Measurements from ENCODE around the gene SPATA20. TPM values are rescaled to one million over a fixed set of nuclear protein-coding genes. Genes with fewer than 3 reads are reported as not detected.

The SPATA20 gene
- total RNA-seq, 8 experiments from 2014 or later = 5.4 to 64.4 (median 25.4) TPM

DNA sequence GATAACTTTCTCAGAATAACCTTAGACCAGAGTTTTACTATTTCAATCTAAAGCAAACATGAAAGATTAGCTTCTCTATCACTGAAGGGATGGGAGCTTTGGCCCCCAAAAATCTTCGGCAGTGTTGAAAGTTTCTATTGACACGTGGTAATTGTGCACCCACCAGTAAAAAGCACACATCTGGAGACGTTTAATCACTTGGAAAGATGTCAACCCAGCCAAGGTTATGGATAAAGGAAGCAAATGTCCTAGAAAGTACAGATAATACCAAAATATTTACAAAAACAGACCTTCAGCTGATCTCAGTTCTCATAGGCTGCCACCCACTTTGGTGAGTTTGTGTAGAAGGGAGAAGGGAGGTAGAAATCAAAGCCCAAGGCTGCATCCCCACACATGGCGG, 33.5 kb upstream of the SPATA20 start:
- WGBS, 10 experiments = 33 to 84% (median 70%) methylated on average over 1 to 4 of the region's 4 CpGs; no CpG with 5 or more reads in 3 of the 10 experiments
- Histone ChIP-seq H3K4me1 (replicated peaks in 1 of 2) (peaks cover 0 to 11% of the 10 kb centered on the region in 2 donors), H3K27ac (no peak overlapping the region), H3K4me3 (no peak overlapping the region)
- ATAC-seq (replicated peaks in 6 of 8) = no peak
- in situ Hi-C loops (cut with MboI; ENCODE audit: low pct_unique_long_range_greater_than_20kb in 2 of 9, low sequenced_read_pairs in 9 of 9, unreplicated experiment in 9 of 9) = no loop called here

DNA sequence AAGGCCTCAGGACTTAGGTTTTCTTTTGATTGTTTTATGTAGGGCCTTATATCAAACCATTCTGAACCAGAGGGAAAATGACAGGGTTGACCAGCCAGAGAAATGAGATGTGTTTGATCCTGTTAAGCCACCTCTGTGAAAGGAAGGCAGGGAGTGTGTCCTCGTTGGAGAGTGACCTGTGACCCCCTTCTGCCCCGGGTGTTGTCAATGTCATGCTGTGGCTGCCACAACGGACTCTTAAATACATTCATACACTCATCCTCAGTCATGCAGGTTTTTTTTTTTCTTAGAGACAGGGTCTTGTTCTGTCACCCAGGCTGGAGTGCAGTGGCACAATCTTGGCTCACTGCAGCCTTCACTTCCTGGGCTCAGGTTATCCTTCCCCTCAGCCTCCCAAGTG, 32.6 kb upstream of the SPATA20 start:
- no peak overlapping the region for H3K4me3 ChIP-seq
- H3K4me1 ChIP-seq (replicated peaks in 1 of 2) = peaks cover 0 to 10% of the 10 kb centered on the region in 2 donors
- no peak for ATAC-seq (replicated peaks in 6 of 8)
- H3K27ac ChIP-seq = no peak overlapping the region
- in situ Hi-C loops (cut with MboI; ENCODE audit: low pct_unique_long_range_greater_than_20kb in 2 of 9, low sequenced_read_pairs in 9 of 9, unreplicated experiment in 9 of 9) = no loop called here
- 0 to 58% (median 46%) methylated on average over 1 to 3 of the region's 3 CpGs; no CpG with 5 or more reads in 6 of the 10 experiments for WGBS, 10 experiments

DNA sequence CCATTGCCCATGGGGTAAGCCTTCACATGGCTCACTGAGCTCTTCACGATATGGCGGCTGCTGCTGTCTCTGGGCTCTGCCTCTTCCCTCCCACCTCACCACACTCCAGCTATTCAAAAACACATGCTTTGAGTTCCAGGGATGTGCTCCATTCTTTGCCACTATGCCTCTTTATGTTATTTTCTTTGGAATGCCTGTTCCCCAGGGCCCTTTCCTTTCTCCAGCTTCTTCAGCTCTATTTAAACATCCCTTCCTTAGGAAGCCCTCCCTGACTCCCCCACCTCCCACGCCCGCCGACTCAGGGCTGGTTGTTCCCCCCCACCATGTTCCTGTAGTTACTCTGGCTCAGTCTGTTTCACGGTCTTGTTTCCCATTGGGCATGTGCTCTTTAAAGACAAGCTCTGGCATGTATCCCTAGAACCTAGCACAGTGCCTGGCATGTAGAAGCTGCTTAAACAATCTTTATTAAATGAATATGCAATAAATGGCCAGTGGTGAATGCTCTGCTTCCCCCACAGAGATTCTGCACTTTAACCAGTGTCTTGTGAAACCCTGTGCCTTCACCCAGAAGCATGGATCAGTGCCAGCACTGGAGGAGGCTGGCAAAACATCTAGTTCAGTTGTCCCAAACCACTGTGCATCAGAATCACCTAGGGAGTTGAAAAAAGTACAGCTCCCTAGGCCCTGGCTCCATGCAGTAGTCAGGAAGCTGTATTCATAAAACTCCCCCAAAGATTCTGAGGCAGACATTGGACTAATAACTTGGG, 31.9 kb upstream of the SPATA20 start:
- peak in 1 of 8 experiments; percentile 20 for ATAC-seq (replicated peaks in 6 of 8)
- no peak overlapping the region for H3K27ac ChIP-seq
- in situ Hi-C loops (cut with MboI; ENCODE audit: low pct_unique_long_range_greater_than_20kb in 2 of 9, low sequenced_read_pairs in 9 of 9, unreplicated experiment in 9 of 9) = no loop called here
- no peak overlapping the region for H3K4me3 ChIP-seq
- H3K4me1 ChIP-seq (replicated peaks in 1 of 2) = peaks cover 0 to 10% of the 10 kb centered on the region in 2 donors
- 40 to 80% (median 60%) methylated on average over 1 to 2 of the region's 6 CpGs; no CpG with 5 or more reads in 5 of the 10 experiments for WGBS, 10 experiments

- WGBS, 10 experiments = 6 to 100% (median 76%) methylated on average over 1 to 3 of the region's 4 CpGs; no CpG with 5 or more reads in 3 of the 10 experiments
- no peak overlapping the region for H3K27ac ChIP-seq
- peak in 2 of 8 experiments; percentile 20 to 56 for ATAC-seq (replicated peaks in 6 of 8)
- in situ Hi-C loops (cut with MboI; ENCODE audit: low pct_unique_long_range_greater_than_20kb in 2 of 9, low sequenced_read_pairs in 9 of 9, unreplicated experiment in 9 of 9) = no loop called here
- no peaks in the 10 kb centered on the region for H3K4me1 ChIP-seq (replicated peaks in 1 of 2)
- H3K4me3 ChIP-seq = no peak overlapping the region
These were observed 30.0 kb upstream of the SPATA20 start for GRCh38 chr17:50517011-50517410.

DNA sequence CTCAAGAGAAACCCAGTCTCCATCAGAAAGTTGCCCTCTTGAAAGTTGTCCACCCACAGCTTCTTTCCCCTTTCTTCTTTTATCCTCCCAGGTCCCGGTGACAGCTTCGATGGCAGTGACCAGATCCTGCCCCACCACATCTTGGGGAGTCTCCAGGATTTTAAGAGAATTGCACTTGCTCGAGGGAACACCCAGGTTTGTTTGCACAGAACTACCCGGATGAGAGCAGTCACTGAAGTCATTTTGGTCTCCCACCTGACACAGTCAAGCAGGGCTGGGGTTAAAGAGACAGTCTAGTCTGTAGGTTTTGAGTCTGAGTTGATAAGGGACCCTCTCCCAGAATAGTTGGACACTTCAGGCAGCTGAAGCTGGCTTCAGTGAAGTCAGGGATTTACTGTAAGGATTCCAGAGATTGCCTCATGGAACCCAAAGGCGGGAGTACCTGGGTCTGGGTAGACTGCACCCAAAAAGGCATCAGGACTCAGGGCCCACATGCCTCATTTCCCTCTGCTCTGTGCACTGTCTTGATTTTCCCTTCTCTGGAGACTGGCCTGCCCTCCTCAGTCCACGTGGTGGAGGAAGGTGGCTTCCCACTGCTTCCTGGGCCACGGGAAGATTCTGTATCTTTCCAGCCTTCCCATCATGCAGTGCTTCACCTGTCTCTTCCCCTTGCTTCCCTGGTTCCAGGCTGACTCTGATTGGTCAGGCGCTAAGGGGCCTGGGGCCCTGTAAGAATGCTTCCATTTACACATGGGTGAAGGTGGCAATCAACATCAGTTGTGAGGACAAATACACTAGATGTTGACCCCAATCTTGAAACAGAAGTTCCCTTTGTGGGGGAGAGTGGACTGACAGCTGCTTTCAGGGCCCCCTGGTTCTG, 29.2 kb upstream of the SPATA20 start:
- Histone ChIP-seq H3K4me3 (no peak overlapping the region), H3K27ac (no peak overlapping the region), H3K4me1 (replicated peaks in 1 of 2) (no peaks in the 10 kb centered on the region)
- ATAC-seq (replicated peaks in 6 of 8) = no peak
- WGBS, 10 experiments = 57 to 100% (median 72%) methylated on average over 1 to 6 of the region's 8 CpGs; no CpG with 5 or more reads in 1 of the 10 experiments
- in situ Hi-C loops (cut with MboI; ENCODE audit: low pct_unique_long_range_greater_than_20kb in 2 of 9, low sequenced_read_pairs in 9 of 9, unreplicated experiment in 9 of 9) = no loop called here

GRCh38 chr17:50518384-50519023, 28.5 kb upstream of the SPATA20 start:
- ATAC-seq (replicated peaks in 6 of 8) = peak in 3 of 8 experiments; percentile 34 to 67 (median 52)
- in situ Hi-C loops (cut with MboI; ENCODE audit: low pct_unique_long_range_greater_than_20kb in 2 of 9, low sequenced_read_pairs in 9 of 9, unreplicated experiment in 9 of 9) = no loop called here
- WGBS, 10 experiments = 70 to 100% (median 81%) methylated on average over 1 to 7 of the region's 13 CpGs; no CpG with 5 or more reads in 2 of the 10 experiments
- H3K27ac ChIP-seq = no peak overlapping the region
- H3K4me3 ChIP-seq = no peak overlapping the region
- H3K4me1 ChIP-seq (replicated peaks in 1 of 2) = no peaks in the 10 kb centered on the region

DNA sequence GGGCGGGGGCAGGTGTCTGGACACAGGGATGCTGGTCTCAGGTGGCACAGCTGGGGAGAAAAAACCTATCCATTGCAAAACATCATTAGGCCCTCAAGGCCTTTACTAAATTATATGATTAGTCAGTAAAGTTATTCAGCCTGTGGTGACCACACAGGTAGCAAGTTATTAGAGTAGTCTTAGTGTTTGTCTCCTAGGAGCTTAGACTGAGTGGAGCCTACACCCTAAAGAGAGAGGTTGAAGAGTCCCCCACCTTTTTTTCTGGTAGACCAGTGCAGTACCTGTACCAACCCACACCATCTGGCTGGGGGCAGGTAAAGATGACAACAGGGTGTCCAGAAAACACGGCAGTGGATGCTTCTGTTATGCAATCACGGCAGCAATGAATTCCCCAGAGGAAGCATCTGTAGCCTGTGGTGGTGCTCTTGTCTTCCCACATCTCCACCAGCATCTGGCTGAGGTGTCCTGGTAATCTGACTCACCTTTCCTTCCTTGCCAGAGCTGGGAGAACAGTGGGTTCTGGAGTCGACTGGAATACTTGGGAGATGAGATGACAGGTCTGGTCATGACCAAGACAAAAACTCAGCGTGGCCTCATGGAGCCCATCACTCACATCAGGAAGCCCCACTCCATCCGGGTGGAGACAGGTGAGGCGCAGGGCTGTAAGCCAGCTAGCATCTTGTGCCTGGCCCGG, 27.7 kb upstream of the SPATA20 start:
- in situ Hi-C loops (cut with MboI; ENCODE audit: low pct_unique_long_range_greater_than_20kb in 2 of 9, low sequenced_read_pairs in 9 of 9, unreplicated experiment in 9 of 9) = no loop called here
- no peak for ATAC-seq (replicated peaks in 6 of 8)
- no peaks in the 10 kb centered on the region for H3K4me1 ChIP-seq (replicated peaks in 1 of 2)
- WGBS, 10 experiments = 53 to 94% (median 80%) methylated on average over 2 to 7 of the region's 8 CpGs; no CpG with 5 or more reads in 5 of the 10 experiments
- H3K4me3 ChIP-seq = no peak overlapping the region
- H3K27ac ChIP-seq = no peak overlapping the region

GRCh38 chr17:50520483-50520882, 26.5 kb upstream of the SPATA20 start:
- in situ Hi-C loops (cut with MboI; ENCODE audit: low pct_unique_long_range_greater_than_20kb in 2 of 9, low sequenced_read_pairs in 9 of 9, unreplicated experiment in 9 of 9) = no loop called here
- Histone ChIP-seq H3K4me3 (no peak overlapping the region), H3K4me1 (replicated peaks in 1 of 2) (no peaks in the 10 kb centered on the region), H3K27ac (no peak overlapping the region)
- 50 to 100% (median 71%) methylated on average over 1 to 2 of the region's 2 CpGs; no CpG with 5 or more reads in 3 of the 10 experiments for WGBS, 10 experiments
- no peak for ATAC-seq (replicated peaks in 6 of 8)

DNA sequence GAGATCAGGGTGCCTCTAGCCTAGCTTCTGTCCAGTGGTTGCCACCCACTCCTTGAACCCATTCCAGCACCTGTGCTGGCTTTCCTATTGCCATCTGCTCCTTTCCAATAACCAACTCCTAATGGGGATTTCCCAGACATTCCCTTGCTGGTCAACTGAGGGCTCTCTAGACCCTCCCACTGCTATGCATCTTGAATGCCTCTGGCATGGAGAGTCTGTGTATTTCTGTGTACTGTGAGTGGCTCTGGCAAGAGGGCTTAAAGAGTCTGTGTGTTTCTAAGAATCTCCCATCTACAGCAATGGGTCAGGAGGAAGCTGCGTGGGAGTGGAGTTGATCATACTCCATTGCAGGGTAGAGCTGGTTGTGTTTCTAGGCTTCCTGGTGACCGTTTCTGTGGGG, 25.5 kb upstream of the SPATA20 start:
- peak in 4 of 8 experiments; percentile 38 to 85 (median 56) for ATAC-seq (replicated peaks in 6 of 8)
- Histone ChIP-seq H3K4me3 (no peak overlapping the region), H3K27ac (no peak overlapping the region), H3K4me1 (replicated peaks in 1 of 2) (no peaks in the 10 kb centered on the region)
- in situ Hi-C loops (cut with MboI; ENCODE audit: low pct_unique_long_range_greater_than_20kb in 2 of 9, low sequenced_read_pairs in 9 of 9, unreplicated experiment in 9 of 9) = no loop called here
- WGBS, 10 experiments = 40 to 100% (median 67%) methylated on average over 1 to 2 of the region's 2 CpGs; no CpG with 5 or more reads in 5 of the 10 experiments

- no peak overlapping the region for H3K27ac ChIP-seq
- H3K4me3 ChIP-seq = no peak overlapping the region
- in situ Hi-C loops (cut with MboI; ENCODE audit: low pct_unique_long_range_greater_than_20kb in 2 of 9, low sequenced_read_pairs in 9 of 9, unreplicated experiment in 9 of 9) = no loop called here
- 40 to 100% (median 89%) methylated on average over 1 to 8 of the region's 10 CpGs; no CpG with 5 or more reads in 2 of the 10 experiments for WGBS, 10 experiments
- no peak for ATAC-seq (replicated peaks in 6 of 8)
- H3K4me1 ChIP-seq (replicated peaks in 1 of 2) = no peaks in the 10 kb centered on the region
These were observed 24.2 kb upstream of the SPATA20 start for GRCh38 chr17:50522766-50523165.

- peak in 1 of 8 experiments; percentile 18 for ATAC-seq (replicated peaks in 6 of 8)
- Histone ChIP-seq H3K4me1 (replicated peaks in 1 of 2) (no peaks in the 10 kb centered on the region), H3K4me3 (no peak overlapping the region), H3K27ac (no peak overlapping the region)
- in situ Hi-C loops (cut with MboI; ENCODE audit: low pct_unique_long_range_greater_than_20kb in 2 of 9, low sequenced_read_pairs in 9 of 9, unreplicated experiment in 9 of 9) = no loop called here
- WGBS, 10 experiments = 20 to 100% (median 83%) methylated on average over 1 to 2 of the region's 2 CpGs; no CpG with 5 or more reads in 5 of the 10 experiments
These were observed 23.8 kb upstream of the SPATA20 start for GRCh38 chr17:50523208-50523607.

- ATAC-seq (replicated peaks in 6 of 8) = no peak
- H3K27ac ChIP-seq = no peak overlapping the region
- 86 to 100% (median 94%) methylated on average over 1 to 10 of the region's 18 CpGs; no CpG with 5 or more reads in 4 of the 10 experiments for WGBS, 10 experiments
- in situ Hi-C loops (cut with MboI; ENCODE audit: low pct_unique_long_range_greater_than_20kb in 2 of 9, low sequenced_read_pairs in 9 of 9, unreplicated experiment in 9 of 9) = loop anchor here in 2 of 9 experiments (25.0 kb wide), 1 partner anchor 312 kb away; the partner anchor contains the start of gene WFIKKN2 (in 2 of the 2)
- H3K4me3 ChIP-seq = no peak overlapping the region
- H3K4me1 ChIP-seq (replicated peaks in 1 of 2) = no peaks in the 10 kb centered on the region
These were observed 22.1 kb upstream of the SPATA20 start for GRCh38 chr17:50524838-50525237.
